Measurements from ENCODE around the gene PAX8. TPM values are rescaled to one million over a fixed set of nuclear protein-coding genes. Genes with fewer than 3 reads are reported as not detected.

PAX8 gene
- total RNA-seq, 1 experiment from 2014 or later: 3.4 TPM

DNA sequence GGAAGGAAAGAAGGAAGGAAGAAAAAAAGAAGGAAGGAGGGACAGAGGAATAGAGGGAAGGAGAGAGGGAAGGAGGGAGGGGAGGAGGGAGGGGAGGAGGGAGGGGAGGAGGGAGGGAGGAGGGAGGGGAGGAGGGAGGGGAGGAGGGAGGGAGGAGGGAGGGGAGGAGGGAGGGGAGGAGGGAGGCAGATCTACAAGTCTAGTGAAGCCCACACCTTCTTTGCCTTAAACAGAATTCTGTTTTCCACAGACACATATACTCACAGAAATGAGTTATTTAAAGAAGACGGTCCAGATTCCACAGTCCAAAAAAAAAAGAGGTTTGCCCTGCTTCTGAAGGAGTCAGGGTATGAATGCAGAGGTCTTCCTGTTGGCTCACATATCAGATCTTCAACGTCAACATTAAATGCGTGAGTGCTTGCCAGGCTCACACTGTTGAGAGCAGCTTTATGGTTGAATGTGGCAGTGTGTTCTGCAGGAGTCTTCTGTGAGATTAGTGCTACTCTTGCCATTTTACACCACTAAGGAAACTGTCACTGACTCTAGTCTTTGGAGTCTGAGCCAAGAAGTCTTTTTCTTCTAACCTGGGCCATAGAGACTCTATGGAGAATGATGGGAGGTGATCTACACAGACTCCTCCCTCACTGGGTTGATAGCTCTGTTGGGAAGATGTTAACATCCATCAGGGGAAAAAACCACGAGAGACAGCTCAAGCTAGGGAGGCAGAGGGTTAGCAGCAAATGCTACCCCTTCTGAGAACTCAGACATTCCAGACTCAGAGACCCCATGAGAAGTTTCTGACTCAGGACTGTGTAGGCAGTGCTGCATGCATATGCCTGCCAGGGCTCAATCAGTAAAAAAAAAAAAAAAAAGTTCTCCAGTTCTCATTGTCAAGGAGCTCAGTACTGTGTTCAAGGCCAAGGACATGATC is 23.3 kb downstream of the PAX8 start:
- ChIA-PET CTCF (no interaction called here), POLR2A (ENCODE audit: unreplicated experiment) (no interaction called here)
- TF ChIP-seq EZH2phosphoT487 (IDR thresholded peaks at IDR 0.05; ENCODE audit: borderline replicate concordance, low read length): no peak
- no peak for TF ChIP-seq CTCF (conservative IDR thresholded peaks at IDR 0.05; ENCODE audit: low read depth, low read length)
- no peak for TF ChIP-seq EZH2 (IDR thresholded peaks at IDR 0.05; ENCODE audit: low read length, unreplicated experiment)
- intact Hi-C loops (cut with micrococcal nuclease): no loop called here
- no peaks in the 10 kb centered on the region for H3K36me3 ChIP-seq (ENCODE audit: low read depth, low read length)
- peaks cover 16% of the 10 kb centered on the region for H3K4me1 ChIP-seq (ENCODE audit: insufficient read depth, low read length)
- H4K20me1 ChIP-seq (ENCODE audit: low read length): no peaks in the 10 kb centered on the region
- DNase-seq (no peak), ATAC-seq (no peak)
- H3K27me3 ChIP-seq (ENCODE audit: low read length): no peaks in the 10 kb centered on the region
- H3K4me2 ChIP-seq (ENCODE audit: low read length): no peak overlapping the region
- no peaks in the 10 kb centered on the region for H3K79me2 ChIP-seq (ENCODE audit: low read length)
- H3K27ac ChIP-seq (ENCODE audit: low read length): no peak overlapping the region
- H3K9ac ChIP-seq (ENCODE audit: low read length): no peak overlapping the region
- H2AFZ ChIP-seq (ENCODE audit: low read length): no peak overlapping the region
- no peaks in the 10 kb centered on the region for H3K9me2 ChIP-seq (replicated peaks; ENCODE audit: low read length)
- BruUV-seq (replicated peaks): no TSS peak
- no peaks in the 10 kb centered on the region for H3F3A ChIP-seq (ENCODE audit: low read length, unreplicated experiment)
- no peak overlapping the region for H3K4me3 ChIP-seq (ENCODE audit: low read length)
- no peaks in the 10 kb centered on the region for H3K9me3 ChIP-seq (ENCODE audit: low read length)

DNA sequence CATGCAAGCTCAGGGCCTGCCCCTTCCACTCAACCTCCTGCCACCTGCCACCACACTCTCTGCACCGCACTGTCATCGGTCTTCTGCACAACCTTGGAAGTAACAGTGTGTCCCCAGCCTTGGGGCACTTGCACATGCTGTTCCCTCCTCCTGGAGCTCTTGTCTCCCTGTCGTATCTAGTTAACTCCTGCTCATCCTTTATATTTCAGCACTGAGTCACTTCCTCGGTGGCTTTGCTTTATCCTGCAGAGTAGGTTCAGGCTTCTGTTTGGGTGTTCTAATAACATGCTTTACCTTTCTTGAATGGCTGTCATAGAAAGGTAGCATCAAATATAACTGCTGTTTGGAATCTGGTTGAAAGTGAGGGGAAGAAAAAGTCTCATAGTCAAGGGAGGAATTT is 25.3 kb downstream of the PAX8 start:
- Histone ChIP-seq H3K36me3 (ENCODE audit: low read depth, low read length) (no peaks in the 10 kb centered on the region), H2AFZ (ENCODE audit: low read length) (no peak overlapping the region), H3K79me2 (ENCODE audit: low read length) (no peaks in the 10 kb centered on the region), H3F3A (ENCODE audit: low read length, unreplicated experiment) (no peaks in the 10 kb centered on the region), H3K9me3 (ENCODE audit: low read length) (no peaks in the 10 kb centered on the region), H3K4me3 (ENCODE audit: low read length) (no peak overlapping the region), H3K9me2 (replicated peaks; ENCODE audit: low read length) (no peaks in the 10 kb centered on the region), H3K27ac (ENCODE audit: low read length) (no peak overlapping the region), H4K20me1 (ENCODE audit: low read length) (no peaks in the 10 kb centered on the region), H3K4me1 (ENCODE audit: insufficient read depth, low read length) (peaks cover 19% of the 10 kb centered on the region), H3K4me2 (ENCODE audit: low read length) (peak overlapping the region; percentile 5; the same call in 1 of the 2 replicates), H3K9ac (ENCODE audit: low read length) (no peak overlapping the region), H3K27me3 (ENCODE audit: low read length) (no peaks in the 10 kb centered on the region)
- ATAC-seq: peak; percentile 27; the same call in 1 of the 2 replicates
- ChIA-PET CTCF (no interaction called here), POLR2A (ENCODE audit: unreplicated experiment) (no interaction called here)
- intact Hi-C loops (cut with micrococcal nuclease): no loop called here
- no peak for TF ChIP-seq CTCF (conservative IDR thresholded peaks at IDR 0.05; ENCODE audit: low read depth, low read length)
- TF ChIP-seq EZH2phosphoT487 (IDR thresholded peaks at IDR 0.05; ENCODE audit: borderline replicate concordance, low read length): no peak
- TF ChIP-seq EZH2 (IDR thresholded peaks at IDR 0.05; ENCODE audit: low read length, unreplicated experiment): no peak
- no TSS peak for BruUV-seq (replicated peaks)
- peak; percentile 53 for DNase-seq

- no peak overlapping the region for H3K9ac ChIP-seq (ENCODE audit: low read length)
- ChIA-PET POLR2A (ENCODE audit: unreplicated experiment) (no interaction called here), CTCF (no interaction called here)
- no peaks in the 10 kb centered on the region for H3K9me2 ChIP-seq (replicated peaks; ENCODE audit: low read length)
- H3K27ac ChIP-seq (ENCODE audit: low read length): no peak overlapping the region
- H3F3A ChIP-seq (ENCODE audit: low read length, unreplicated experiment): no peaks in the 10 kb centered on the region
- TF ChIP-seq EZH2 (IDR thresholded peaks at IDR 0.05; ENCODE audit: low read length, unreplicated experiment) (no peak), EZH2phosphoT487 (IDR thresholded peaks at IDR 0.05; ENCODE audit: borderline replicate concordance, low read length) (no peak), CTCF (conservative IDR thresholded peaks at IDR 0.05; ENCODE audit: low read depth, low read length) (no peak)
- H3K79me2 ChIP-seq (ENCODE audit: low read length): no peaks in the 10 kb centered on the region
- no peak overlapping the region for H2AFZ ChIP-seq (ENCODE audit: low read length)
- H4K20me1 ChIP-seq (ENCODE audit: low read length): no peaks in the 10 kb centered on the region
- no TSS peak for BruUV-seq (replicated peaks)
- DNase-seq (no peak), ATAC-seq (no peak)
- H3K9me3 ChIP-seq (ENCODE audit: low read length): no peaks in the 10 kb centered on the region
- H3K36me3 ChIP-seq (ENCODE audit: low read depth, low read length): no peaks in the 10 kb centered on the region
- H3K4me2 ChIP-seq (ENCODE audit: low read length): no peak overlapping the region
- H3K4me3 ChIP-seq (ENCODE audit: low read length): no peak overlapping the region
- peaks cover 19% of the 10 kb centered on the region for H3K4me1 ChIP-seq (ENCODE audit: insufficient read depth, low read length)
- intact Hi-C loops (cut with micrococcal nuclease): no loop called here
- H3K27me3 ChIP-seq (ENCODE audit: low read length): no peaks in the 10 kb centered on the region
These were observed 26.6 kb downstream of the PAX8 start for GRCh38 chr2:113252047-113252590.
